K562 (cell line): Measurements from ENCODE around the gene MMP28. TPM values are rescaled to one million over a fixed set of nuclear protein-coding genes. Genes with fewer than 3 reads are reported as not detected.

Experiments used
- ATAC-seq: fragments of 200-7000 bp; cut with Tn5 transposase; 3 replicates; pipeline ENCODE4 v1.9.1; 2020; ENCODE audit warnings: moderate library complexity
- BruUV-seq: library from RNA; stranded (reverse); fragments of 400-500 nt; replicated peaks from 2 replicates; lab custom pipeline; 2021; lab: Mats Ljungman, UMichigan
- CTCF ChIA-PET: fragments of 300-600 bp; formaldehyde crosslinking; extraction: SDS; loops from one replicate; lab custom pipeline; 2021; ENCODE audit warnings: low intra/inter-chr PET ratio; lab: Yijun Ruan, JAX
- POLR2A ChIA-PET: fragments of 300-600, 350-650 bp; sonication (Branson Sonifier 250); formaldehyde crosslinking; extraction: SDS; loops from one replicate; lab custom pipeline; 2021; ENCODE audit warnings: antibody characterized with exemption, inconsistent platforms; lab: Yijun Ruan, JAX
- DNase-seq, 4 experiments: peaks; one replicate each; pipeline versions ENCODE4 v3.0.0 to v3.0.0-alpha.2; 2011 to 2018; ENCODE audit warnings: low spot score in 3 of 4, mixed read lengths in 3 of 4; ENCODE audit errors: extremely low read depth in 1 of 4
- FAIRE-seq: peaks from 2 replicates; lab custom pipeline; 2011; peaks lifted over from hg19 to GRCh38; lab: Jason Lieb, UNC
- H2AFZ ChIP-seq: 2 replicates; pipeline ENCODE4 v1.6.0; 2011; ENCODE audit warnings: low read depth, low read length, control low read depth, inconsistent platforms
- H3K27ac ChIP-seq: fragments of 200-600 bp; 3 replicates; pipeline ENCODE4 v1.8.0; 2011; ENCODE audit warnings: low read depth, mild to moderate bottlenecking, control low read depth, inconsistent platforms, low read length, moderate library complexity, mixed read lengths; ENCODE audit errors: extremely low read depth
- H3K27me3 ChIP-seq, 2 experiments: fragments of 300-600 bp in 1 of 2; 2 replicates in 1 of 2; 3 replicates in 1 of 2; pipeline versions ENCODE4 v1.6.0 to v1.8.0; 2011; ENCODE audit warnings: inconsistent platforms in 2 of 2, low read length in 2 of 2, mild to moderate bottlenecking in 1 of 2, mixed read lengths in 1 of 2, moderate library complexity in 1 of 2; ENCODE audit not compliant: control insufficient read depth in 2 of 2, insufficient read depth in 2 of 2
- H3K36me3 ChIP-seq: fragments of 300-600 bp; 3 replicates; pipeline ENCODE4 v1.8.0; 2011; ENCODE audit warnings: mild to moderate bottlenecking, low read length, inconsistent platforms; ENCODE audit not compliant: control insufficient read depth, insufficient read depth
- H3K4me1 ChIP-seq, 2 experiments: fragments of 200-600 bp in 1 of 2; replicated peaks in 1 of 2; 2 replicates in 1 of 2; 3 replicates in 1 of 2; pipeline versions ENCODE4 v1.5.1 to v1.8.0; 2011; ENCODE audit warnings: inconsistent platforms in 2 of 2, low read length in 2 of 2, mild to moderate bottlenecking in 1 of 2, mixed read lengths in 1 of 2, moderate library complexity in 1 of 2; ENCODE audit not compliant: control insufficient read depth in 2 of 2, insufficient read depth in 2 of 2
- H3K4me2 ChIP-seq: 2 replicates; pipeline ENCODE4 v1.6.1; 2011; ENCODE audit warnings: low read length, control low read depth, inconsistent platforms, mixed read lengths; ENCODE audit not compliant: insufficient read depth
- H3K4me3 ChIP-seq: fragments of 200-600 bp; sonication (generic), shearing (Covaris generic); 2 replicates; pipeline ENCODE4 v1.5.1; 2016; ENCODE audit warnings: control low read depth, inconsistent platforms
- H3K79me2 ChIP-seq: fragments of 200-600 bp; 3 replicates; pipeline ENCODE4 v1.8.0; 2011; ENCODE audit warnings: low read length, inconsistent platforms; ENCODE audit not compliant: control insufficient read depth, insufficient read depth
- H3K9ac ChIP-seq, 2 experiments: 2 replicates each; pipeline versions ENCODE4 v1.6.0 to v1.6.1; 2011; ENCODE audit warnings: low read depth in 2 of 2, low read length in 2 of 2, control low read depth in 1 of 2, inconsistent platforms in 1 of 2, mild to moderate bottlenecking in 1 of 2, mixed read lengths in 1 of 2; ENCODE audit not compliant: insufficient read depth in 1 of 2
- H3K9me1 ChIP-seq: one replicate; pipeline ENCODE4 v1.6.0; 2011; ENCODE audit warnings: inconsistent platforms, mild to moderate bottlenecking, low read length, moderate library complexity; ENCODE audit not compliant: control insufficient read depth, insufficient read depth
- H3K9me3 ChIP-seq: replicated peaks from 2 replicates; pipeline ENCODE4 v1.5.1; 2011; ENCODE audit warnings: low read depth, low read length, inconsistent platforms; ENCODE audit not compliant: control insufficient read depth, insufficient read depth
- H4K20me1 ChIP-seq: replicated peaks from 2 replicates; pipeline ENCODE4 v1.6.1; 2011; ENCODE audit warnings: low read length, inconsistent platforms, mixed read lengths; ENCODE audit not compliant: control insufficient read depth, insufficient read depth
- PTBP1 ChIP-seq: fragments of 200-400 bp; formaldehyde crosslinking; IDR thresholded peaks from 2 replicates; pipeline ENCODE4 v1.6.1; 2017; ENCODE audit warnings: low read depth, low read length
- RBM25 ChIP-seq: fragments of 200-400 bp; formaldehyde crosslinking; IDR thresholded peaks from 2 replicates; pipeline ENCODE4 v1.6.1; 2018; ENCODE audit warnings: low read length, low read depth, moderate library complexity; ENCODE audit not compliant: severe bottlenecking
- SUPT5H ChIP-seq: fragments of 450-650 bp; IDR thresholded peaks from 2 replicates; pipeline ENCODE4 v1.6.1; 2016
- U2AF2 ChIP-seq: fragments of 200-400 bp; formaldehyde crosslinking; optimal IDR thresholded peaks from 2 replicates; pipeline ENCODE3; 2017; ENCODE audit warnings: low read depth, mild to moderate bottlenecking, low read length
- ZNF408 ChIP-seq: fragments of 250-450 bp; sonication (Bioruptor Pico); IDR thresholded peaks from 2 replicates; pipeline ENCODE4 v1.4.0; 2020; ENCODE audit warnings: low read depth, mild to moderate bottlenecking, moderate library complexity
- ZNF444 ChIP-seq: fragments of 250-450 bp; sonication (Bioruptor Pico); IDR thresholded peaks from 2 replicates; pipeline ENCODE4 v1.4.0; 2020; ENCODE audit warnings: mild to moderate bottlenecking, moderate library complexity
- ZNF766 ChIP-seq: fragments of 200-800 bp; sonication (Bioruptor generic); conservative IDR thresholded peaks from 2 replicates; pipeline ENCODE4 v1.6.1; 2016; ENCODE audit warnings: missing genetic modification characterization, missing compliant biosample characterization
- WGBS: fragments of 100-300 bp; shearing (Covaris generic); methylation state at CpG from one replicate; pipeline ENCODE4 v1.1.6; 2016; ENCODE audit warnings: low coverage, mixed read lengths; ENCODE audit not compliant: insufficient coverage; ENCODE audit errors: missing lambda C conversion rate; 5-methylcytosine and 5-hydroxymethylcytosine counted together
- in situ Hi-C: fragments of 300-500 bp; cut with MboI; formaldehyde crosslinking; loops from 4 replicates; pipeline ENCODE4 v1.15.0; 2018; ENCODE audit warnings: inconsistent platforms, mixed read lengths
- intact Hi-C: fragments of 100-400 bp; cut with micrococcal nuclease; formaldehyde crosslinking; loops from 2 replicates; pipeline ENCODE4 v1.14.2; 2022
- polyA plus RNA-seq, 8 experiments: library from polyadenylated mRNA; depleted of rRNA in 4 of 8; stranded (reverse) in 5 of 8; unstranded in 3 of 8; fragments of >200 nt; fragmentation: Nextera tagmentation in 2 of 8; fragmentation: Illumina TruSeq in 1 of 8; extraction: Ambion mirVana in 2 of 8; extraction: Trizol in 1 of 8; gene quantifications; 2 replicates each; pipeline versions ENCODE4 v1.2.1 to v1.2.3, GENCODE V29; 2011 to 2014; ENCODE audit warnings: inconsistent platforms in 1 of 8, missing spikeins in 1 of 8
- total RNA-seq, 7 experiments: library from RNA; depleted of rRNA in 6 of 7; stranded (reverse); fragments of >200 nt in 6 of 7; fragmentation: Illumina TruSeq in 2 of 7; extraction: Trizol in 2 of 7; gene quantifications; 2 replicates each; pipeline versions ENCODE4 v1.2.1 to v1.2.3, GENCODE V29; 2011 to 2021; ENCODE audit warnings: low replicate concordance in 1 of 7
- TF ChIP-seq, protein P1 (sequence below): fragments of 250-450 bp; sonication (Bioruptor Pico); IDR thresholded peaks from 2 replicates; pipeline ENCODE4 v1.8.0; 2022; ENCODE audit warnings: inconsistent platforms, mild to moderate bottlenecking, moderate library complexity, borderline replicate concordance
- TF ChIP-seq, protein P2 (sequence below): sonication (generic); formaldehyde crosslinking; IDR thresholded peaks from 2 replicates; pipeline ENCODE4 v1.8.0; 2022; ENCODE audit warnings: mild to moderate bottlenecking, missing genetic modification reagents

MMP28 gene
- total and polyA plus RNA-seq, 9 of the 15 experiments (the other 6 are each of a cell fraction or from before 2014, with no cell fraction given): not detected

DNA sequence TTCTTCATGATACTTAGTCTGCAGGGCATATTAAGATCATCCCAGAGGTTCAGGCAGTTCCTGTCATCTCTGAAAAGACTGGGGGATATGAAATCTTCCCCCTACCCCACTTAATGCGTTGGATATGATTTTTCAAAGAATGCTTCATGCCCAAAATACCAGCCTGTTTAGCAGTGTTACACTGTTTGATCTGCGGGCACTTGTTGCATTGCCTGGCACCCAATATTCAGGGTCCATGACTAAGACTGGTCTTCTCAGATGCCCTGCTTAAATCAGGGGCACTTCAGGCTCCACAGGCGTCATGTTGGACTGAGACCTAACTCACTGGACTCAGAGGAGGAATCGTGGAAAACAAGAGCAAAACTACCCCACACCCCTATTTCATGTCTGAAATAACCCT is 70.4 kb downstream of the MMP28 start:
- FAIRE-seq: no peak
- ATAC-seq: no peak
- Histone ChIP-seq H3K36me3 (peaks cover 70% of the 10 kb centered on the region), H3K4me2 (no peak overlapping the region), H3K27me3 (no peaks in the 10 kb centered on the region), H3K4me3 (no peak overlapping the region), H3K79me2 (no peaks in the 10 kb centered on the region), H3K9ac (no peak overlapping the region), H4K20me1 (no peaks in the 10 kb centered on the region; the same call in 1 of the 2 replicates), H3K4me1 (no peaks in the 10 kb centered on the region), H3K27ac (no peak overlapping the region), H2AFZ (no peak overlapping the region), H3K9me3 (no peaks in the 10 kb centered on the region), H3K9me1 (no peaks in the 10 kb centered on the region)
- intact Hi-C loops: no loop called here
- BruUV-seq: no TSS peak
- 85% methylated on average over 4 of the region's 4 CpGs for WGBS
- in situ Hi-C loops: loop anchor here (25.0 kb wide), 1 partner anchor 1288 kb away; no protein-coding TSS in a partner anchor
- DNase-seq: no peak
- POLR2A ChIA-PET: no interaction called here
- CTCF ChIA-PET: no interaction called here
- no peak for TF ChIP-seq U2AF2
- no peak for TF ChIP-seq ZNF408 (CRISPR knock-in tag)
- TF ChIP-seq, protein P1, sequence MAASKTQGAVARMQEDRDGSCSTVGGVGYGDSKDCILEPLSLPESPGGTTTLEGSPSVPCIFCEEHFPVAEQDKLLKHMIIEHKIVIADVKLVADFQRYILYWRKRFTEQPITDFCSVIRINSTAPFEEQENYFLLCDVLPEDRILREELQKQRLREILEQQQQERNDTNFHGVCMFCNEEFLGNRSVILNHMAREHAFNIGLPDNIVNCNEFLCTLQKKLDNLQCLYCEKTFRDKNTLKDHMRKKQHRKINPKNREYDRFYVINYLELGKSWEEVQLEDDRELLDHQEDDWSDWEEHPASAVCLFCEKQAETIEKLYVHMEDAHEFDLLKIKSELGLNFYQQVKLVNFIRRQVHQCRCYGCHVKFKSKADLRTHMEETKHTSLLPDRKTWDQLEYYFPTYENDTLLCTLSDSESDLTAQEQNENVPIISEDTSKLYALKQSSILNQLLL (CRISPR knock-in tag): no peak
- no peak for TF ChIP-seq SUPT5H
- TF ChIP-seq, protein P2, sequence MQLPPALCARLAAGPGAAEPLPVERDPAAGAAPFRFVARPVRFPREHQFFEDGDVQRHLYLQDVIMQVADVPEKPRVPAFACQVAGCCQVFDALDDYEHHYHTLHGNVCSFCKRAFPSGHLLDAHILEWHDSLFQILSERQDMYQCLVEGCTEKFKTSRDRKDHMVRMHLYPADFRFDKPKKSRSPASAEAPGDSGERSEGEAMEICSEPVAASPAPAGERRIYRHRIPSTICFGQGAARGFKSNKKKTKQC (CRISPR knock-in tag): no peak
- no peak for TF ChIP-seq ZNF444 (CRISPR knock-in tag)
- TF ChIP-seq PTBP1: no peak
- TF ChIP-seq RBM25: no peak
- TF ChIP-seq ZNF766: no peak
